Osteoblast (primary cell): Measurements from ENCODE around the gene LRP1. TPM values are rescaled to one million over a fixed set of nuclear protein-coding genes. Genes with fewer than 3 reads are reported as not detected.

Experiments used
- DNase-seq: peaks from one replicate; pipeline ENCODE4 v3.0.0; 2011; ENCODE audit warnings: low spot score, mixed read lengths; ENCODE audit not compliant: insufficient read length; ENCODE audit errors: missing footprints
- H2AFZ ChIP-seq: 2 replicates; pipeline ENCODE4 v1.6.0; 2011; ENCODE audit warnings: mild to moderate bottlenecking, low read length
- H3K27ac ChIP-seq: 2 replicates; pipeline ENCODE4 v1.5.1; 2011; ENCODE audit warnings: mild to moderate bottlenecking, low read depth, low read length, moderate library complexity
- H3K27me3 ChIP-seq: 2 replicates; pipeline ENCODE4 v1.6.0; 2012; ENCODE audit warnings: mild to moderate bottlenecking, control low read depth, inconsistent platforms, low read length, moderate library complexity; ENCODE audit not compliant: insufficient read depth
- H3K36me3 ChIP-seq: 2 replicates; pipeline ENCODE4 v1.5.1; 2011; ENCODE audit warnings: mild to moderate bottlenecking, low read length, control low read depth, moderate library complexity; ENCODE audit not compliant: insufficient read depth
- H3K4me1 ChIP-seq: 2 replicates; pipeline ENCODE4 v1.5.1; 2011; ENCODE audit warnings: mild to moderate bottlenecking, low read length, control low read depth, moderate library complexity; ENCODE audit not compliant: insufficient read depth
- H3K4me2 ChIP-seq: 2 replicates; pipeline ENCODE4 v1.6.0; 2011; ENCODE audit warnings: mild to moderate bottlenecking, low read length; ENCODE audit not compliant: insufficient read depth
- H3K4me3 ChIP-seq: fragments of 200-600 bp; sonication (generic); 3 replicates; pipeline ENCODE4 v1.5.1; 2012; ENCODE audit warnings: mild to moderate bottlenecking, low read length, inconsistent platforms; ENCODE audit not compliant: insufficient read depth
- H3K79me2 ChIP-seq: 2 replicates; pipeline ENCODE4 v1.6.0; 2012; ENCODE audit warnings: mild to moderate bottlenecking, low read length, control low read depth, inconsistent platforms; ENCODE audit not compliant: insufficient read depth
- H3K9me3 ChIP-seq: 2 replicates; pipeline ENCODE4 v1.5.1; 2011; ENCODE audit warnings: low read depth, low read length, control low read depth
- H4K20me1 ChIP-seq: 2 replicates; pipeline ENCODE4 v1.6.0; 2012; ENCODE audit warnings: mild to moderate bottlenecking, low read length, control low read depth; ENCODE audit not compliant: insufficient read depth
- CTCF ChIP-seq: IDR thresholded peaks from 2 replicates; pipeline ENCODE4 v1.5.1; 2011; ENCODE audit warnings: mild to moderate bottlenecking, low read depth, low read length, moderate library complexity; ENCODE audit errors: extremely low read depth
- total RNA-seq: library from RNA; depleted of rRNA; stranded (reverse); fragments of >200 nt; gene quantifications from 2 replicates; pipeline ENCODE4 v1.2.3, GENCODE V29; 2012

The LRP1 gene
- total RNA-seq, 1 donor = 744 TPM

- peak; percentile 85 for DNase-seq
- H3K4me3 ChIP-seq = peak overlapping the region; percentile 95
- H4K20me1 ChIP-seq = peaks cover 43% of the 10 kb centered on the region
- no peak for TF ChIP-seq CTCF
- H3K79me2 ChIP-seq = peaks cover 84% of the 10 kb centered on the region
- peaks cover 12% of the 10 kb centered on the region for H3K36me3 ChIP-seq
- peak overlapping the region; percentile 80 for H3K27ac ChIP-seq
- H2AFZ ChIP-seq = no peak overlapping the region
- no peaks in the 10 kb centered on the region for H3K9me3 ChIP-seq
- peak overlapping the region; percentile 89 for H3K4me2 ChIP-seq
- H3K4me1 ChIP-seq = peaks cover 73% of the 10 kb centered on the region
- H3K27me3 ChIP-seq = no peaks in the 10 kb centered on the region
Observed at GRCh38 chr12:57131896-57132744, 3.8 kb downstream of the LRP1 start.

GRCh38 chr12:57133013-57133569 is 4.8 kb downstream of the LRP1 start:
- Histone ChIP-seq H3K4me1 (peaks cover 75% of the 10 kb centered on the region), H3K4me2 (peak overlapping the region; percentile 89), H3K27me3 (no peaks in the 10 kb centered on the region), H3K79me2 (peaks cover 94% of the 10 kb centered on the region), H3K27ac (peak overlapping the region; percentile 80), H4K20me1 (peaks cover 49% of the 10 kb centered on the region), H3K4me3 (peak overlapping the region; percentile 95), H3K9me3 (no peaks in the 10 kb centered on the region), H3K36me3 (peaks cover 12% of the 10 kb centered on the region), H2AFZ (no peak overlapping the region)
- peak; percentile 7 for TF ChIP-seq CTCF
- DNase-seq = peak; percentile 96

GRCh38 chr12:57133916-57134315 is 5.6 kb downstream of the LRP1 start:
- peaks cover 97% of the 10 kb centered on the region for H3K79me2 ChIP-seq
- H3K4me1 ChIP-seq = peaks cover 83% of the 10 kb centered on the region
- no peaks in the 10 kb centered on the region for H3K27me3 ChIP-seq
- peak overlapping the region; percentile 64 for H3K27ac ChIP-seq
- H2AFZ ChIP-seq = no peak overlapping the region
- H3K4me2 ChIP-seq = peak overlapping the region; percentile 89
- no peak for TF ChIP-seq CTCF
- no peak for DNase-seq
- H3K4me3 ChIP-seq = peak overlapping the region; percentile 39
- H4K20me1 ChIP-seq = peaks cover 51% of the 10 kb centered on the region
- no peaks in the 10 kb centered on the region for H3K9me3 ChIP-seq
- H3K36me3 ChIP-seq = peaks cover 19% of the 10 kb centered on the region

- peak overlapping the region; percentile 53 for H3K4me3 ChIP-seq
- H3K79me2 ChIP-seq = peaks cover 97% of the 10 kb centered on the region
- H3K27ac ChIP-seq = peak overlapping the region; percentile 70
- H3K27me3 ChIP-seq = no peaks in the 10 kb centered on the region
- H3K4me1 ChIP-seq = peaks cover 94% of the 10 kb centered on the region
- H3K36me3 ChIP-seq = peaks cover 29% of the 10 kb centered on the region
- peak overlapping the region; percentile 61 for H3K4me2 ChIP-seq
- H3K9me3 ChIP-seq = no peaks in the 10 kb centered on the region
- no peak overlapping the region for H2AFZ ChIP-seq
- H4K20me1 ChIP-seq = peaks cover 60% of the 10 kb centered on the region
- TF ChIP-seq CTCF = no peak
- no peak for DNase-seq
Observed at GRCh38 chr12:57134949-57135348, 6.7 kb downstream of the LRP1 start.
